Measurements from ENCODE around the gene NUTM2E.
"Not testable (repeated sequence)": the region's sequence is repeated elsewhere in the genome, so short reads cannot be mapped to it uniquely, and the experiment has no call there.

DNA sequence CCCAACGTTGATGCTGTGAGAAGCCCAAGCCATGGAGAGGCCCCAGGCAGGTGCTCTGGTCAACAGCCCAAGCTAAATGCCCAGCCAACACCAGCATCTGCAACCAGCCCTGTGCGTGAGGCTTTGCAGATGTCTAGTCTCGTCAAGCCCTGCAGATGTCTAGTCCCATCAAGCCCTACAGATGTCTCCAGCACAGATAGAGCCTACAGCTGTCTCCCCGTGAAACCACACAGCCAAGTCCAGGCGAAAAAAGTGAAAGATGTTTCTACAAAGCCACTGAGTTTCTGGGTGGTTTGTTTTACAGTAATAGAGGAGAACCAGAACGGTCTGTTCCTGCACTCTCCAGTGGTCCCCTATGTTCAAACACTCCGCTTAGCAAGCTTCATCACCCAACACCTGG, 41.5 kb downstream of the NUTM2E start:
- TF ChIP-seq TP53 (CRISPR knock-in tag; conservative IDR thresholded peaks at IDR 0.05); CEBPB (IDR thresholded peaks at IDR 0.05; ENCODE audit: borderline replicate concordance, low read depth, low read length): not testable (repeated sequence)
- TF ChIP-seq, protein P1, sequence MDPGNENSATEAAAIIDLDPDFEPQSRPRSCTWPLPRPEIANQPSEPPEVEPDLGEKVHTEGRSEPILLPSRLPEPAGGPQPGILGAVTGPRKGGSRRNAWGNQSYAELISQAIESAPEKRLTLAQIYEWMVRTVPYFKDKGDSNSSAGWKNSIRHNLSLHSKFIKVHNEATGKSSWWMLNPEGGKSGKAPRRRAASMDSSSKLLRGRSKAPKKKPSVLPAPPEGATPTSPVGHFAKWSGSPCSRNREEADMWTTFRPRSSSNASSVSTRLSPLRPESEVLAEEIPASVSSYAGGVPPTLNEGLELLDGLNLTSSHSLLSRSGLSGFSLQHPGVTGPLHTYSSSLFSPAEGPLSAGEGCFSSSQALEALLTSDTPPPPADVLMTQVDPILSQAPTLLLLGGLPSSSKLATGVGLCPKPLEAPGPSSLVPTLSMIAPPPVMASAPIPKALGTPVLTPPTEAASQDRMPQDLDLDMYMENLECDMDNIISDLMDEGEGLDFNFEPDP (CRISPR knock-in tag; conservative IDR thresholded peaks at IDR 0.05), result not testable (repeated sequence)
- TF ChIP-seq, protein P2, sequence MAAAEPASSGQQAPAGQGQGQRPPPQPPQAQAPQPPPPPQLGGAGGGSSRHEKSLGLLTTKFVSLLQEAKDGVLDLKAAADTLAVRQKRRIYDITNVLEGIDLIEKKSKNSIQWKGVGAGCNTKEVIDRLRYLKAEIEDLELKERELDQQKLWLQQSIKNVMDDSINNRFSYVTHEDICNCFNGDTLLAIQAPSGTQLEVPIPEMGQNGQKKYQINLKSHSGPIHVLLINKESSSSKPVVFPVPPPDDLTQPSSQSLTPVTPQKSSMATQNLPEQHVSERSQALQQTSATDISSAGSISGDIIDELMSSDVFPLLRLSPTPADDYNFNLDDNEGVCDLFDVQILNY (CRISPR knock-in tag; conservative IDR thresholded peaks at IDR 0.05), result not testable (repeated sequence)

Measured in HepG2 (cell line).